ENCODE results near the gene AICDA. TPM values are rescaled to one million over a fixed set of nuclear protein-coding genes. Genes with fewer than 3 reads are reported as not detected.

The AICDA gene
- total and polyA plus RNA-seq, 4 donors, result 0.28 TPM; not detected in 3

- Histone ChIP-seq H3K9me3 (ENCODE audit: control insufficient read depth in 4 of 4, low read length in 3 of 4) (no peaks in the 10 kb centered on the region), H3K36me3 (ENCODE audit: control insufficient read depth in 4 of 4, insufficient read depth in 3 of 4, low read depth in 1 of 4, low read length in 3 of 4) (no peaks in the 10 kb centered on the region), H3K4me3 (ENCODE audit: low read depth in 1 of 3, low read length in 3 of 3) (no peak overlapping the region), H3K4me1 (ENCODE audit: control insufficient read depth in 4 of 4, insufficient read depth in 4 of 4, low read length in 3 of 4) (peaks cover 0 to 2% (median 1%) of the 10 kb centered on the region in 4 donors), H3K27me3 (ENCODE audit: control insufficient read depth in 4 of 4, insufficient read depth in 4 of 4, low read length in 3 of 4) (peaks cover 0 to 2% (median 0%) of the 10 kb centered on the region in 4 donors), H3K9ac (ENCODE audit: low read depth in 1 of 2, low read length in 2 of 2) (no peak overlapping the region), H3K27ac (ENCODE audit: low read depth in 1 of 2, low read length in 2 of 2) (no peak overlapping the region)
- TF ChIP-seq CTCF (IDR thresholded peaks at IDR 0.05; ENCODE audit: low read depth, low read length, missing input control) (peak; percentile 86), TAF1 (conservative IDR thresholded peaks at IDR 0.05) (no peak), EGR1 (IDR thresholded peaks at IDR 0.05; ENCODE audit: low read depth in 2 of 2) (no peak), NR2F2 (IDR thresholded peaks at IDR 0.05) (no peak), RAD21 (IDR thresholded peaks at IDR 0.05) (peak; percentile 64 to 69)
- no peak for DNase-seq (ENCODE audit: low spot score)
- WGBS, result 16% methylated on average over 5 of the region's 5 CpGs
These were observed 3.5 kb downstream of the AICDA start for GRCh38 chr12:8609061-8609570.

GRCh38 chr12:8606890-8607289 is 5.8 kb downstream of the AICDA start:
- TF ChIP-seq REST (IDR thresholded peaks at IDR 0.05) (no peak), RAD21 (IDR thresholded peaks at IDR 0.05) (no peak), ATF3 (IDR thresholded peaks at IDR 0.05) (no peak), NR2F2 (IDR thresholded peaks at IDR 0.05) (no peak), ZBTB33 (IDR thresholded peaks at IDR 0.05) (no peak), RXRA (IDR thresholded peaks at IDR 0.05) (no peak)
- 89% methylated on average over 6 of the region's 6 CpGs for WGBS

More at GRCh38 chr12:8606890-8607289, 5.8 kb downstream of the AICDA start:
- Histone ChIP-seq H3K4me1 (ENCODE audit: control insufficient read depth in 4 of 4, insufficient read depth in 4 of 4, low read length in 3 of 4) (peaks cover 0 to 2% (median 1%) of the 10 kb centered on the region in 4 donors), H3K4me3 (ENCODE audit: low read depth in 1 of 3, low read length in 3 of 3) (no peak overlapping the region), H3K27me3 (ENCODE audit: control insufficient read depth in 4 of 4, insufficient read depth in 4 of 4, low read length in 3 of 4) (peaks cover 0 to 4% (median 0%) of the 10 kb centered on the region in 4 donors), H3K9ac (ENCODE audit: low read depth in 1 of 2, low read length in 2 of 2) (no peak overlapping the region), H3K36me3 (ENCODE audit: control insufficient read depth in 4 of 4, insufficient read depth in 3 of 4, low read depth in 1 of 4, low read length in 3 of 4) (no peaks in the 10 kb centered on the region), H3K9me3 (ENCODE audit: control insufficient read depth in 4 of 4, low read length in 3 of 4) (no peaks in the 10 kb centered on the region), H3K27ac (ENCODE audit: low read depth in 1 of 2, low read length in 2 of 2) (no peak overlapping the region)
- DNase-seq (ENCODE audit: low spot score), result no peak
